Cardiac muscle cell (in vitro differentiated cells and primary cell): Measurements from ENCODE around the gene CEP63. TPM values are rescaled to one million over a fixed set of nuclear protein-coding genes. Genes with fewer than 3 reads are reported as not detected.

Source experiments
- DNase-seq, 2 donors: peaks; one replicate each; pipeline versions ENCODE4 v3.0.0 to v3.0.0-alpha.2; 2010 to 2017; ENCODE audit warnings: low read depth in 1 of 2, low spot score in 1 of 2
- H3K27ac ChIP-seq: fragments of 200-600 bp; sonication (generic); 2 replicates; pipeline ENCODE4 v1.5.1; 2016
- H3K27me3 ChIP-seq: fragments of 200-600 bp; sonication (generic); 2 replicates; pipeline ENCODE4 v1.6.0; 2016; ENCODE audit warnings: control low read depth
- H3K36me3 ChIP-seq: fragments of 200-600 bp; sonication (generic); 2 replicates; pipeline ENCODE4 v1.5.1; 2016; ENCODE audit warnings: control low read depth
- H3K4me1 ChIP-seq: fragments of 200-600 bp; sonication (generic); 2 replicates; pipeline ENCODE4 v1.8.1; 2017; ENCODE audit warnings: low read depth, mild to moderate bottlenecking, mixed run types
- H3K4me3 ChIP-seq: fragments of 200-600 bp; sonication (generic); 2 replicates; pipeline ENCODE4 v1.5.1; 2016; ENCODE audit warnings: mild to moderate bottlenecking
- H3K9me3 ChIP-seq: fragments of 200-600 bp; sonication (generic); 2 replicates; pipeline ENCODE4 v1.5.1; 2017; ENCODE audit warnings: low read depth, mild to moderate bottlenecking, control low read depth
- CTCF ChIP-seq: IDR thresholded peaks from 2 replicates; pipeline ENCODE4 v1.5.1; 2012; ENCODE audit warnings: low read depth, mild to moderate bottlenecking, low read length
- polyA plus RNA-seq: library from polyadenylated mRNA; unstranded; fragments of >200 nt; fragmentation: Nextera tagmentation; extraction: Ambion mirVana; gene quantifications from 2 replicates; pipeline ENCODE4 v1.2.1, GENCODE V29; 2016
- total RNA-seq: library from RNA; depleted of rRNA; stranded (reverse); fragments of >200 nt; gene quantifications from 2 replicates; pipeline ENCODE4 v1.2.3, GENCODE V29; 2016

The CEP63 gene
- total and polyA plus RNA-seq, 2 experiments from 2014 or later = 36.6 to 51.2 TPM

GRCh38 chr3:134445636-134446035, 40.2 kb upstream of the CEP63 start:
- no peaks in the 10 kb centered on the region for H3K27me3 ChIP-seq
- H3K9me3 ChIP-seq = no peaks in the 10 kb centered on the region
- no peak overlapping the region for H3K27ac ChIP-seq
- TF ChIP-seq CTCF = no peak
- DNase-seq = peak in 1 of 2 donors; percentile 87
- H3K4me3 ChIP-seq = no peak overlapping the region
- no peaks in the 10 kb centered on the region for H3K36me3 ChIP-seq
- no peaks in the 10 kb centered on the region for H3K4me1 ChIP-seq

- H3K27ac ChIP-seq = no peak overlapping the region
Observed at GRCh38 chr3:134446800-134447199, 39.1 kb upstream of the CEP63 start.

DNA sequence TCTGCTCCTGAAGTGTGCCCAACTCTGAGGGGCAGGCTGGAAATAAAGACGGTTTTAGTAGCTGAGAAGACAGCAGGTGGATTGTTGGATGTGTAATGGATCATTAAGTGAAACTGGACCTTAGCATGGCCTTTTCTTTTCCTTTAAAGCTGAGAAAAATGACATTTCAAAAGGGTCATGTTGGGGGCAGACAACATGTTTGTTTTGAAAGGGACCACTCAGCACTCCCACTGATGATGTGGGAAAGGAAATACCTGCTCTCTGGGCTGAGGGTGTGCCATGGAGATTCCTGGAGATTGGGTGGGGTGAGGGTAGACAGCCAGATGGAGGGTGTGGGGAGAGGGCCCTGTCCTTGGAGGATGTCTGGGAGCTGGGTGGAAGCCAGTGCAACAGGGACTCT, 38.5 kb upstream of the CEP63 start:
- Histone ChIP-seq H3K27ac (no peak overlapping the region), H3K27me3 (no peaks in the 10 kb centered on the region), H3K36me3 (no peaks in the 10 kb centered on the region), H3K9me3 (no peaks in the 10 kb centered on the region), H3K4me1 (no peaks in the 10 kb centered on the region), H3K4me3 (no peak overlapping the region)
- DNase-seq = no peak
- TF ChIP-seq CTCF = no peak

More at GRCh38 chr3:134446800-134447199, 39.1 kb upstream of the CEP63 start:
- Histone ChIP-seq H3K27me3 (no peaks in the 10 kb centered on the region), H3K36me3 (no peaks in the 10 kb centered on the region), H3K4me3 (no peak overlapping the region), H3K9me3 (no peaks in the 10 kb centered on the region), H3K4me1 (no peaks in the 10 kb centered on the region)
- TF ChIP-seq CTCF = no peak
- peak in 1 of 2 donors; percentile 66 for DNase-seq

- Histone ChIP-seq H3K27ac (no peak overlapping the region), H3K27me3 (no peaks in the 10 kb centered on the region), H3K4me3 (no peak overlapping the region), H3K9me3 (no peaks in the 10 kb centered on the region), H3K36me3 (no peaks in the 10 kb centered on the region), H3K4me1 (no peaks in the 10 kb centered on the region)
- DNase-seq = no peak
- TF ChIP-seq CTCF = no peak
Observed at GRCh38 chr3:134448664-134449063, 37.2 kb upstream of the CEP63 start.

GRCh38 chr3:134449277-134449676, 36.6 kb upstream of the CEP63 start:
- Histone ChIP-seq H3K36me3 (no peaks in the 10 kb centered on the region), H3K9me3 (no peaks in the 10 kb centered on the region), H3K4me3 (no peak overlapping the region), H3K27ac (no peak overlapping the region), H3K4me1 (no peaks in the 10 kb centered on the region), H3K27me3 (no peaks in the 10 kb centered on the region)
- peak; percentile 67 for TF ChIP-seq CTCF
- DNase-seq = peak; percentile 44 to 69

- no peak for TF ChIP-seq CTCF
- Histone ChIP-seq H3K4me1 (no peaks in the 10 kb centered on the region), H3K9me3 (no peaks in the 10 kb centered on the region), H3K27me3 (no peaks in the 10 kb centered on the region), H3K27ac (no peak overlapping the region), H3K36me3 (no peaks in the 10 kb centered on the region), H3K4me3 (no peak overlapping the region)
- no peak for DNase-seq
Observed at GRCh38 chr3:134449951-134450350, 35.9 kb upstream of the CEP63 start.
